ENCODE results near the gene MAP4. TPM values are rescaled to one million over a fixed set of nuclear protein-coding genes. Genes with fewer than 3 reads are reported as not detected.

The MAP4 gene
- total and polyA plus RNA-seq, 2 donors (not counting 1 experiment from before 2014, with no cell fraction given) = 152 to 243 TPM

- peaks cover 2% of the 10 kb centered on the region for H3K4me1 ChIP-seq (ENCODE audit: control insufficient read depth, extremely low read depth, insufficient read depth, low read length)
- H3K27ac ChIP-seq (ENCODE audit: insufficient read depth, low read length) = no peak overlapping the region
- no peak overlapping the region for H3K4me2 ChIP-seq (ENCODE audit: extremely low read depth, insufficient read depth, low read length)
- no peak overlapping the region for H2AFZ ChIP-seq (ENCODE audit: low read length)
- no peaks in the 10 kb centered on the region for H3K9me3 ChIP-seq (ENCODE audit: control insufficient read depth, insufficient read depth, low read depth, low read length)
- peaks cover 2% of the 10 kb centered on the region for H4K20me1 ChIP-seq (ENCODE audit: control insufficient read depth, extremely low read depth, insufficient read depth, low read length)
- peaks cover 25% of the 10 kb centered on the region for H3K79me2 ChIP-seq (ENCODE audit: control insufficient read depth, insufficient read depth, low read length)
- peaks cover 2% of the 10 kb centered on the region for H3K36me3 ChIP-seq (ENCODE audit: control insufficient read depth, insufficient read depth, low read length)
- H3K27me3 ChIP-seq (ENCODE audit: control insufficient read depth, insufficient read depth, low read length) = no peaks in the 10 kb centered on the region
- TF ChIP-seq, protein P1, sequence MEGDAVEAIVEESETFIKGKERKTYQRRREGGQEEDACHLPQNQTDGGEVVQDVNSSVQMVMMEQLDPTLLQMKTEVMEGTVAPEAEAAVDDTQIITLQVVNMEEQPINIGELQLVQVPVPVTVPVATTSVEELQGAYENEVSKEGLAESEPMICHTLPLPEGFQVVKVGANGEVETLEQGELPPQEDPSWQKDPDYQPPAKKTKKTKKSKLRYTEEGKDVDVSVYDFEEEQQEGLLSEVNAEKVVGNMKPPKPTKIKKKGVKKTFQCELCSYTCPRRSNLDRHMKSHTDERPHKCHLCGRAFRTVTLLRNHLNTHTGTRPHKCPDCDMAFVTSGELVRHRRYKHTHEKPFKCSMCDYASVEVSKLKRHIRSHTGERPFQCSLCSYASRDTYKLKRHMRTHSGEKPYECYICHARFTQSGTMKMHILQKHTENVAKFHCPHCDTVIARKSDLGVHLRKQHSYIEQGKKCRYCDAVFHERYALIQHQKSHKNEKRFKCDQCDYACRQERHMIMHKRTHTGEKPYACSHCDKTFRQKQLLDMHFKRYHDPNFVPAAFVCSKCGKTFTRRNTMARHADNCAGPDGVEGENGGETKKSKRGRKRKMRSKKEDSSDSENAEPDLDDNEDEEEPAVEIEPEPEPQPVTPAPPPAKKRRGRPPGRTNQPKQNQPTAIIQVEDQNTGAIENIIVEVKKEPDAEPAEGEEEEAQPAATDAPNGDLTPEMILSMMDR (conservative IDR thresholded peaks at IDR 0.05 in 1 of 2, IDR thresholded peaks at IDR 0.05 in 1 of 2; ENCODE audit: low read depth in 1 of 2, low read length in 2 of 2) = no peak
- TF ChIP-seq EZH2 (IDR thresholded peaks at IDR 0.05; ENCODE audit: low read length, missing control alignments) = no peak
- H3K9ac ChIP-seq (ENCODE audit: insufficient read depth, low read length) = no peak overlapping the region
- no peak overlapping the region for H3K4me3 ChIP-seq (replicated peaks in 1 of 4; ENCODE audit: control extremely low read depth in 1 of 4, insufficient read depth in 1 of 4, low read depth in 3 of 4, low read length in 4 of 4)
- peak in 1 of 2 donors; percentile 20 for DNase-seq (ENCODE audit: low read depth in 2 of 2)
These were observed 54.2 kb downstream of the MAP4 start for GRCh38 chr3:47961815-47962606.

GRCh38 chr3:47961036-47961435 is 55.2 kb downstream of the MAP4 start:
- Histone ChIP-seq H3K79me2 (ENCODE audit: control insufficient read depth, insufficient read depth, low read length) (peaks cover 31% of the 10 kb centered on the region), H3K27me3 (ENCODE audit: control insufficient read depth, insufficient read depth, low read length) (no peaks in the 10 kb centered on the region), H3K27ac (ENCODE audit: insufficient read depth, low read length) (no peak overlapping the region)

DNA sequence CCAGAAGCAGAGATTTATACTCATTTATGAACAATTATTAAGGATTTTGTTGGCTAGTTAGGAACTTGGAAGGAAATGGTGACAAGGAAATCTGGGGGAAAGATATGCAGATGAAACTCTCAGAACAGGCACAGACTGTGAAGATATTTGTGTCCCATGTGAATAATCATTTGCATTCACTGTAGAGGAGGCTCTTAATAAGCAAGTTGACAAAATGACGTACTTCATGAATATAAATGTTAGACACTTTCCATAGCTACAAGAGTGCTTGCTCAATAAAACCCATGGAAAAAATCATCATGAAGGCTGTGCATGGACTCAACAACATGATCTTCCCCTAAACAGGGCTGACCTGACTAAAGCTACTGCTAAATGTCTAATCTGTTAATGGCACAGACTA is 59.7 kb downstream of the MAP4 start:
- Histone ChIP-seq H4K20me1 (ENCODE audit: control insufficient read depth, extremely low read depth, insufficient read depth, low read length) (peaks cover 1% of the 10 kb centered on the region), H3K9ac (ENCODE audit: insufficient read depth, low read length) (no peak overlapping the region), H3K9me3 (ENCODE audit: control insufficient read depth, insufficient read depth, low read depth, low read length) (no peaks in the 10 kb centered on the region), H3K4me1 (ENCODE audit: control insufficient read depth, extremely low read depth, insufficient read depth, low read length) (no peaks in the 10 kb centered on the region), H3K4me3 (replicated peaks in 1 of 4; ENCODE audit: control extremely low read depth in 1 of 4, insufficient read depth in 1 of 4, low read depth in 3 of 4, low read length in 4 of 4) (no peak overlapping the region), H3K36me3 (ENCODE audit: control insufficient read depth, insufficient read depth, low read length) (no peaks in the 10 kb centered on the region), H2AFZ (ENCODE audit: low read length) (no peak overlapping the region), H3K27me3 (ENCODE audit: control insufficient read depth, insufficient read depth, low read length) (no peaks in the 10 kb centered on the region), H3K4me2 (ENCODE audit: extremely low read depth, insufficient read depth, low read length) (no peak overlapping the region), H3K79me2 (ENCODE audit: control insufficient read depth, insufficient read depth, low read length) (peaks cover 28% of the 10 kb centered on the region), H3K27ac (ENCODE audit: insufficient read depth, low read length) (no peak overlapping the region)
- DNase-seq (ENCODE audit: low read depth in 2 of 2) = no peak
- TF ChIP-seq EZH2 (IDR thresholded peaks at IDR 0.05; ENCODE audit: low read length, missing control alignments) = no peak
- TF ChIP-seq, protein P1 (conservative IDR thresholded peaks at IDR 0.05 in 1 of 2, IDR thresholded peaks at IDR 0.05 in 1 of 2; ENCODE audit: low read depth in 1 of 2, low read length in 2 of 2) = no peak

More at GRCh38 chr3:47961036-47961435, 55.2 kb downstream of the MAP4 start:
- Histone ChIP-seq H3K9ac (ENCODE audit: insufficient read depth, low read length) (no peak overlapping the region), H2AFZ (ENCODE audit: low read length) (no peak overlapping the region), H3K9me3 (ENCODE audit: control insufficient read depth, insufficient read depth, low read depth, low read length) (no peaks in the 10 kb centered on the region), H3K4me3 (replicated peaks in 1 of 4; ENCODE audit: control extremely low read depth in 1 of 4, insufficient read depth in 1 of 4, low read depth in 3 of 4, low read length in 4 of 4) (no peak overlapping the region), H3K4me1 (ENCODE audit: control insufficient read depth, extremely low read depth, insufficient read depth, low read length) (peaks cover 2% of the 10 kb centered on the region), H4K20me1 (ENCODE audit: control insufficient read depth, extremely low read depth, insufficient read depth, low read length) (peaks cover 2% of the 10 kb centered on the region), H3K4me2 (ENCODE audit: extremely low read depth, insufficient read depth, low read length) (no peak overlapping the region), H3K36me3 (ENCODE audit: control insufficient read depth, insufficient read depth, low read length) (peaks cover 2% of the 10 kb centered on the region)
- no peak for DNase-seq (ENCODE audit: low read depth in 2 of 2)
- TF ChIP-seq EZH2 (IDR thresholded peaks at IDR 0.05; ENCODE audit: low read length, missing control alignments) = no peak
- TF ChIP-seq, protein P1 (conservative IDR thresholded peaks at IDR 0.05 in 1 of 2, IDR thresholded peaks at IDR 0.05 in 1 of 2; ENCODE audit: low read depth in 1 of 2, low read length in 2 of 2) = no peak

All from fibroblast of lung (primary cell).